GM19455 (cell line): ENCODE data around the gene SPEG.

Experiments
- ATAC-seq: cut with Tn5 transposase; IDR thresholded peaks from one replicate; pipeline ENCODE4 v1.9.1; 2021; ENCODE audit not compliant: unreplicated experiment

SPEG gene

GRCh38 chr2:219508971-219509779 is 74.5 kb downstream of the SPEG start:
- ATAC-seq: peak; percentile 12

GRCh38 chr2:219509780-219510511 is 75.3 kb downstream of the SPEG start:
- peak; percentile 60 for ATAC-seq

GRCh38 chr2:219510512-219511135 is 76.0 kb downstream of the SPEG start:
- no peak for ATAC-seq

- ATAC-seq: no peak
These were observed 77.1 kb downstream of the SPEG start for GRCh38 chr2:219511547-219512325.

GRCh38 chr2:219512524-219513216 is 78.0 kb downstream of the SPEG start:
- no peak for ATAC-seq

- ATAC-seq: no peak
These were observed 79.1 kb downstream of the SPEG start for GRCh38 chr2:219513787-219514186.

- no peak for ATAC-seq
These were observed 79.6 kb downstream of the SPEG start, which contains the start of gene ASIC4 for GRCh38 chr2:219514196-219514761. Gene ASIC4, plus strand, starts transcription at chr2:219514482. Its CDS starts 243 bp downstream, at chr2:219514725.

- no peak for ATAC-seq
These were observed 80.2 kb downstream of the SPEG start for GRCh38 chr2:219514836-219515235.

- no peak for ATAC-seq
These were observed 81.4 kb downstream of the SPEG start for GRCh38 chr2:219515874-219516629.

- ATAC-seq: no peak
These were observed 82.2 kb downstream of the SPEG start for GRCh38 chr2:219516888-219517287.

GRCh38 chr2:219517954-219518778 is 83.5 kb downstream of the SPEG start:
- no peak for ATAC-seq

- no peak for ATAC-seq
These were observed 84.9 kb downstream of the SPEG start for GRCh38 chr2:219519526-219519916.

- no peak for ATAC-seq
These were observed 85.4 kb downstream of the SPEG start for GRCh38 chr2:219520079-219520478.

- no peak for ATAC-seq
These were observed 86.6 kb downstream of the SPEG start for GRCh38 chr2:219521066-219521880.

GRCh38 chr2:219522111-219523030 is 87.7 kb downstream of the SPEG start:
- ATAC-seq: no peak

GRCh38 chr2:219523031-219523671 is 88.5 kb downstream of the SPEG start:
- no peak for ATAC-seq
